ENCODE results near the gene SH3GL2.

- TF ChIP-seq CTCF (IDR thresholded peaks at IDR 0.05; ENCODE audit: borderline replicate concordance, extremely low read depth, low read length, poor library complexity, severe bottlenecking) (no peak), EZH2 (IDR thresholded peaks at IDR 0.05; ENCODE audit: borderline replicate concordance, low read depth, low read length, severe bottlenecking) (no peak)
Measured at GRCh38 chr9:17757816-17758215, 178.9 kb downstream of the SH3GL2 start.

All from DND-41 (cell line).